ENCODE measurements around the gene TM2D3. TPM values are rescaled to one million over a fixed set of nuclear protein-coding genes. Genes with fewer than 3 reads are reported as not detected.

Gene TM2D3
- total RNA-seq, 8 experiments from 2014 or later = 38.4 to 96.6 (median 64.0) TPM

- peak in 1 of 8 experiments; percentile 1 for ATAC-seq (replicated peaks in 6 of 8)
- 57 to 100% (median 89%) methylated on average over 1 to 16 of the region's 17 CpGs; no CpG with 5 or more reads in 4 of the 10 experiments for WGBS, 10 experiments
- in situ Hi-C loops (cut with MboI; ENCODE audit: low pct_unique_long_range_greater_than_20kb in 2 of 9, low sequenced_read_pairs in 9 of 9, unreplicated experiment in 9 of 9) = no loop called here
- no peak overlapping the region for H3K27ac ChIP-seq
- peaks cover 52 to 53% of the 10 kb centered on the region in 2 donors for H3K4me1 ChIP-seq (replicated peaks in 1 of 2)
- no peak overlapping the region for H3K4me3 ChIP-seq
Measured at GRCh38 chr15:101617390-101617965, 34.7 kb downstream of the TM2D3 start.

- Histone ChIP-seq H3K4me1 (replicated peaks in 1 of 2) (peaks cover 52 to 54% of the 10 kb centered on the region in 2 donors), H3K4me3 (no peak overlapping the region)
Measured at GRCh38 chr15:101615986-101616848, 36.0 kb downstream of the TM2D3 start.

DNA sequence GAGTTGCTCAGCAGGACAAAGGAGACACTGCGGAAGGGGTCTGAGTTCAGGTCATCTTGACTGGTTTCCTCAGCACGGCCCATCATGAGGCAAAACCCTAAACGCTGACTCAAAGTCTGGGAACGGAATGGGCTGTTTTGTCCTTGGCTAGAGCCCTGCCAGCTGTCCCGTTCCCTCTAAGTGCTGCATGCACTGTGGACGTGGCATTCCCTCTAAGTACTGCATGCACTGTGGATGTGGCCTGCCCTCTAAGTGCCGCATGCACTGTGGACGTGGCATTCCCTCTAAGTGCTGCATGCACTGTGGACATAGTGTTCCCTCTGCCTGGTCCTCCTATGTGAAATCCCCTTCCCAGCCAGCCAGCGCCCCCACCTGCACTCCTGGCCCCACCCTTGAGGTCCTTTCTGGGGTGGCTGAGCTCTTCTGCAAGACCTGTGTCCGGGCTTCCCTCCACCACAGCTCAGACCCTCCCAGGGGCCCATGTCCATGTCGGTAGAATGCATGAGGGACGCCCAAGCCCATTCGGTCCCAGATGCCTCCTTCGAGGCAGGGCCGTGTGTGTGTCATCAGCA, 36.7 kb downstream of the TM2D3 start:
- WGBS, 10 experiments = 17 to 53% methylated on average over 1 to 3 of the region's 15 CpGs; no CpG with 5 or more reads in 8 of the 10 experiments
- ATAC-seq (replicated peaks in 6 of 8) = peak in 5 of 8 experiments; percentile 1 to 25 (median 7)
- peaks cover 52 to 54% of the 10 kb centered on the region in 2 donors for H3K4me1 ChIP-seq (replicated peaks in 1 of 2)
- H3K27ac ChIP-seq = no peak overlapping the region
- in situ Hi-C loops (cut with MboI; ENCODE audit: low pct_unique_long_range_greater_than_20kb in 2 of 9, low sequenced_read_pairs in 9 of 9, unreplicated experiment in 9 of 9) = no loop called here
- no peak overlapping the region for H3K4me3 ChIP-seq

More at GRCh38 chr15:101615986-101616848, 36.0 kb downstream of the TM2D3 start:
- ATAC-seq (replicated peaks in 6 of 8) = peak; percentile 52 to 94 (median 78)
- in situ Hi-C loops (cut with MboI; ENCODE audit: low pct_unique_long_range_greater_than_20kb in 2 of 9, low sequenced_read_pairs in 9 of 9, unreplicated experiment in 9 of 9) = no loop called here
- H3K27ac ChIP-seq = no peak overlapping the region
- WGBS, 10 experiments = 6 to 72% (median 39%) methylated on average over 1 to 11 of the region's 25 CpGs; no CpG with 5 or more reads in 2 of the 10 experiments

GRCh38 chr15:101614761-101615160, 37.4 kb downstream of the TM2D3 start:
- Histone ChIP-seq H3K27ac (peak overlapping the region in 1 of 2 donors; percentile 78), H3K4me1 (replicated peaks in 1 of 2) (peaks cover 52 to 54% of the 10 kb centered on the region in 2 donors), H3K4me3 (no peak overlapping the region)
- in situ Hi-C loops (cut with MboI; ENCODE audit: low pct_unique_long_range_greater_than_20kb in 2 of 9, low sequenced_read_pairs in 9 of 9, unreplicated experiment in 9 of 9) = no loop called here
- WGBS, 10 experiments = 40 to 100% (median 95%) methylated on average over 1 to 4 of the region's 11 CpGs; no CpG with 5 or more reads in 5 of the 10 experiments
- no peak for ATAC-seq (replicated peaks in 6 of 8)

DNA sequence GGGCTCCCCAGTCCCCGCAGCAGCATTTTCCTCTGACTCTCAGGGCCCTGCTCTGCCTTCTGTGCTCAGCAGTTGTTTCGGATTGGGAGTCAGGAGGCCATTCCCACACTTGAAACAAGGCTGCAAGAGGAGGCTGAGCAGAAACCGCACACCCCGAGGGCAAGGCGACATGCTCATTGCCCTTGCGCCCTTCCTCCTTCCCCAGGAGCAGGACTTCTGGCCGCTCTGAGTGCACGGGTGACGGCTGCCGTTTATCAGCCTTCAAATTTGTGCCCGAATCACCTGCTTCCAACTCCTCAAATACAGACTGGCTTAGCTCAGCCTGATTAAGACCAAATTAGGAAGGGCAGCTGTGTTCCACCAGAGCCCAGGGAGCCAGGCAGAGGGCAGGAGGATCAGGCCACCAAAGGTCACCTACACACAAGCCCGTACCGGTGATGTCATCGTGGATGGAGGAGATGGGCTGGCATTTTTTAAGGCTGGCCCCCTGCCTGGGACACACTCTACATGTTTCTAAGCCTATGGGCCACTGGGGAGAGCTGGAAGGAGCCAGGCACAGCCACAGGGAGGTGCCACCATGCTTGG, 38.1 kb downstream of the TM2D3 start:
- in situ Hi-C loops (cut with MboI; ENCODE audit: low pct_unique_long_range_greater_than_20kb in 2 of 9, low sequenced_read_pairs in 9 of 9, unreplicated experiment in 9 of 9) = no loop called here
- ATAC-seq (replicated peaks in 6 of 8) = peak in 5 of 8 experiments; percentile 2 to 17 (median 11)
- WGBS, 10 experiments = 60 to 100% (median 100%) methylated on average over 1 to 7 of the region's 14 CpGs; no CpG with 5 or more reads in 5 of the 10 experiments
- H3K4me3 ChIP-seq = no peak overlapping the region
- peaks cover 51 to 53% of the 10 kb centered on the region in 2 donors for H3K4me1 ChIP-seq (replicated peaks in 1 of 2)
- peak overlapping the region; percentile 69 to 78 for H3K27ac ChIP-seq

DNA sequence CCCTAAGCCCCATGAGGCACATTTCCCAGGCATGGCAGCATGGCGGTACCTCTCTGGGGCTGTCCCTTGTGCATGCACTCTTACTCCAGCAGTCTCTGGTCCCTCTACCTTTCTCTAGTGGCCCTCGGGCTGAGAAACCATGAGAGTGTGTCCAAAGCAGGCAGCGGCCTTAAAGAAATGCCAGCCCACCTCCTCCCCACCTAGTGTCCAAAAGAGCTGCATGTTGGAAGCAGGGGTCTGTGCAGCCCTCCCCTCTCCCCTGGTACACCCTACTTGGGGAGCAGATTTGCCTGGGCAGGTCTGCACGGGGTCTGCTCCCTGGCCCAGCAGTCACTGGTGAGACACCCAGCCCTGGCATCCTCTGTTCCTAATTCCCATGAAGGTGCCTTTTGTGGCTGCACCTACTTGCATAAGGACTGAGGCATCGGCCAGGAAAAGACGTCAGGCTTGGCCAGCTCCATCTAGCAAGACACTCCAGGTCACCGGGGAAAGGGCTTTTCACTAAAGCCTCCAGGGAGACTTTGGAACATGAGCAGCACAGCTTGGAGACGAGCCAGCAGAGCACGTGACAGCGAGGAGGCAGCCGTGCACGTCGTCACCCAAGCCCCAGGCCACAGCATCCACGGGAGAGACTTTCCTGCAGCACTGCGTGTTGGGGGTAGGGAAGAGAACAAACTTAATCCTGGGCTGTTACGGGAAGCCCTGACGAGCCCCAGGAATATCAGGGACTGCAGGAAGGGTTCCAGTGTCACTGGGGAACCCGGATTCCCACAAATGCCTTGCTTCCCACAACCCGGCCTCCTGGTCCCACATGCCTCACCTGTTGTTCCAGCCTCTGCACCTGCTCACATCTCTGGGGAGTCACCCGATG, 38.8 kb downstream of the TM2D3 start:
- H3K4me1 ChIP-seq (replicated peaks in 1 of 2) = peaks cover 43 to 47% of the 10 kb centered on the region in 2 donors
- H3K4me3 ChIP-seq = no peak overlapping the region
- in situ Hi-C loops (cut with MboI; ENCODE audit: low pct_unique_long_range_greater_than_20kb in 2 of 9, low sequenced_read_pairs in 9 of 9, unreplicated experiment in 9 of 9) = no loop called here
- WGBS, 10 experiments = 0 to 100% (median 93%) methylated on average over 1 to 4 of the region's 20 CpGs; no CpG with 5 or more reads in 3 of the 10 experiments
- peak overlapping the region; percentile 69 to 78 for H3K27ac ChIP-seq
- ATAC-seq (replicated peaks in 6 of 8) = peak in 6 of 8 experiments; percentile 21 to 81 (median 75)

DNA sequence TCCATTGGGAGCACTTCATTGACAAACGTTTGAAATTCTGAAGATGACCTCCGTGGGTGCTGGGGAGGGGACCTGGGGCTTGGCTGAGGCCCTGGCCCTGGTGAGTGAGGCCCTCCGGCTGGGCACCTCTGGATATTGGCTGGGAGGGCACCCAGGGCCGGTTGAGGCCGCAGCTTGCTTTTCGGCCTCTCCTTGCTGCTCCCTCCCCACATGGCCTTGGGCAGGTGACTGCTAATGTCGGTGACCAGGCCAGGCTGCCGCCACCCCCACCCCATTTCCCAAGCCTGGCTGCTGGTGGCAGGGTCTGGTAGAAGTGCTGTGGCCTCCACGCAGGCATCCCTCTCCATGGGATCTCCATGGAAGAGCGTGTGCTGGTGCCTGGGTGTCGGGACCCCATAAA, 39.5 kb downstream of the TM2D3 start:
- no peak for ATAC-seq (replicated peaks in 6 of 8)
- Histone ChIP-seq H3K4me3 (no peak overlapping the region), H3K4me1 (replicated peaks in 1 of 2) (peaks cover 42 to 45% of the 10 kb centered on the region in 2 donors), H3K27ac (peak overlapping the region; percentile 69 to 78)
- in situ Hi-C loops (cut with MboI; ENCODE audit: low pct_unique_long_range_greater_than_20kb in 2 of 9, low sequenced_read_pairs in 9 of 9, unreplicated experiment in 9 of 9) = no loop called here
- 73% methylated on average over 5 of the region's 11 CpGs; no CpG with 5 or more reads in 9 of the 10 experiments for WGBS, 10 experiments

DNA sequence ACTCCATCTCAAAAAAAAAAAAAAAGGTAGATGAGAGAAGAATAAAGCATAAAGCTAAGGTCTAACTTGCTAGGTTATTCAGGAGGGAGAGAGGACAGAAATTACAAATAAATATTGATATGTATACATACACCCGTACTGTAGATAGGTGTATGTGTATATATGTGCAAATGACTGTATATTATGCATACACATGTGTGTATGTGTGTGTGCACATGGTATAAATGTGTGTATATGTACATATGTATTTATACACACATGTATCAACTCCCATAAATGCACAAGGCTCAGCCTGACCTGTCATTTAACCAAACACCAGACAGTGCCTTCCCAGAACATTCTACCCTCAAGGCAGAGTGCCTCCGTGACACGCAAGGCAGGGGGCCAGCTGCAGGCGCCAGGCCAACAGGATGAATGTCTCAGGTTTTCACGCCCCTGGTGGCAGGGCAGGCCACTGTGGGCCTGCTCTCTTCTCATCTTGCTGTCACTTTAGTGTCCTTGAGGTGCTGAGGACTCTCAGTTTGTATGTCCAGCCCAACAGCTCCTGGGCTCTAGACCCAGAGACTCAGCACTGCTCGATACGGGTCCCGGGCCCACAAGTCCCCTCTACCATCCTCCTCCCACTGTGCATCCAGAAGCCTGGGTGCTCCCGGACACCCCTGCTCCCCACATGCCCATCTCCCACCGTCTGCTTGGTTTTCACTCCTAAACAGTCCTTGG, 40.4 kb downstream of the TM2D3 start:
- H3K4me1 ChIP-seq (replicated peaks in 1 of 2) = peaks cover 36% of the 10 kb centered on the region in 2 donors
- in situ Hi-C loops (cut with MboI; ENCODE audit: low pct_unique_long_range_greater_than_20kb in 2 of 9, low sequenced_read_pairs in 9 of 9, unreplicated experiment in 9 of 9) = no loop called here
- no peak overlapping the region for H3K27ac ChIP-seq
- ATAC-seq (replicated peaks in 6 of 8) = peak in 1 of 8 experiments; percentile 27
- 0 to 100% (median 88%) methylated on average over 1 to 4 of the region's 10 CpGs; no CpG with 5 or more reads in 4 of the 10 experiments for WGBS, 10 experiments
- H3K4me3 ChIP-seq = no peak overlapping the region

- in situ Hi-C loops (cut with MboI; ENCODE audit: low pct_unique_long_range_greater_than_20kb in 2 of 9, low sequenced_read_pairs in 9 of 9, unreplicated experiment in 9 of 9) = no loop called here
- H3K4me3 ChIP-seq = no peak overlapping the region
Measured at GRCh38 chr15:101611007-101611406, 41.2 kb downstream of the TM2D3 start.

DNA sequence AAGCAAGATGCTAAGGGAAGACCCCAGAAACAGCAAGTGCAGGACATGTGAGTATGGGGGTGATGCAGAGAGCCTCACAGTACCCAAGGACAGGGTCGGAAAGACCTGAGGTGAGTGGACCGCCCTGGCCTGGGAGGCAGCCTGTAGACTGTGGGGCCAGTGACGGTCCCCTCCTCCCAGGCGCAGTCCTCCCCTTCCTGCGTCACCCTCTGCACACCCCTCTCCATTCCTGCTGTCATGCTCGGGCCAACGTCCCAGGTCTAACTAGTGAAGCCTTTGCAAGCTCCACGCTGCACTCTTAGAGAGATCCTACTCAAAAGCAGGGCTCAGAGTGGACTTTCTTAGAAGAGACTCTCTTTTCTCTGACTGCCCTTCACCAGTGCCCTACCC, 41.6 kb downstream of the TM2D3 start:
- no peak overlapping the region for H3K27ac ChIP-seq
- peaks cover 25 to 26% of the 10 kb centered on the region in 2 donors for H3K4me1 ChIP-seq (replicated peaks in 1 of 2)
- in situ Hi-C loops (cut with MboI; ENCODE audit: low pct_unique_long_range_greater_than_20kb in 2 of 9, low sequenced_read_pairs in 9 of 9, unreplicated experiment in 9 of 9) = no loop called here
- no peak for ATAC-seq (replicated peaks in 6 of 8)
- 79 to 80% methylated on average over 1 to 3 of the region's 8 CpGs; no CpG with 5 or more reads in 8 of the 10 experiments for WGBS, 10 experiments
- H3K4me3 ChIP-seq = no peak overlapping the region

More at GRCh38 chr15:101611007-101611406, 41.2 kb downstream of the TM2D3 start:
- WGBS, 10 experiments = 63 to 95% (median 92%) methylated on average over 2 to 7 of the region's 15 CpGs; no CpG with 5 or more reads in 6 of the 10 experiments
- ATAC-seq (replicated peaks in 6 of 8) = no peak
- Histone ChIP-seq H3K4me1 (replicated peaks in 1 of 2) (peaks cover 28 to 29% of the 10 kb centered on the region in 2 donors), H3K27ac (no peak overlapping the region)

GRCh38 chr15:101609742-101610610, 42.2 kb downstream of the TM2D3 start:
- Histone ChIP-seq H3K27ac (no peak overlapping the region), H3K4me3 (no peak overlapping the region), H3K4me1 (replicated peaks in 1 of 2) (peaks cover 21 to 26% of the 10 kb centered on the region in 2 donors)
- in situ Hi-C loops (cut with MboI; ENCODE audit: low pct_unique_long_range_greater_than_20kb in 2 of 9, low sequenced_read_pairs in 9 of 9, unreplicated experiment in 9 of 9) = no loop called here
- WGBS, 10 experiments = 73 to 100% (median 90%) methylated on average over 1 to 9 of the region's 23 CpGs; no CpG with 5 or more reads in 4 of the 10 experiments
- ATAC-seq (replicated peaks in 6 of 8) = no peak

Data from motor neuron (in vitro differentiated cells).